GM18499 (cell line): Measurements from ENCODE around the gene MED25.

ENCODE experiments used
- ATAC-seq: cut with Tn5 transposase; IDR thresholded peaks from one replicate; pipeline ENCODE4 v1.9.1; 2021; ENCODE audit warnings: moderate number of reproducible peaks; ENCODE audit not compliant: insufficient read depth, unreplicated experiment

MED25 gene

GRCh38 chr19:49795615-49796014, 22.5 kb upstream of the MED25 start:
- ATAC-seq: no peak

- ATAC-seq: no peak
Measured at GRCh38 chr19:49798574-49798973, 19.5 kb upstream of the MED25 start.

GRCh38 chr19:49799271-49799797, 18.8 kb upstream of the MED25 start:
- no peak for ATAC-seq

- ATAC-seq: no peak
Measured at GRCh38 chr19:49799798-49800376, 18.2 kb upstream of the MED25 start.

GRCh38 chr19:49800771-49801170, 17.3 kb upstream of the MED25 start:
- ATAC-seq: no peak

- no peak for ATAC-seq
Measured at GRCh38 chr19:49801401-49801888, 16.6 kb upstream of the MED25 start.

- no peak for ATAC-seq
Measured at GRCh38 chr19:49801966-49802661, 16.0 kb upstream of the MED25 start.

GRCh38 chr19:49802836-49803528, 15.1 kb upstream of the MED25 start:
- ATAC-seq: no peak

GRCh38 chr19:49803529-49803856, 14.6 kb upstream of the MED25 start:
- ATAC-seq: no peak

- no peak for ATAC-seq
Measured at GRCh38 chr19:49805822-49806619, 12.1 kb upstream of the MED25 start.

- no peak for ATAC-seq
Measured at GRCh38 chr19:49806620-49806959, 11.5 kb upstream of the MED25 start.

- ATAC-seq: no peak
Measured at GRCh38 chr19:49807058-49807903, 10.8 kb upstream of the MED25 start.

GRCh38 chr19:49807904-49808675, 10.0 kb upstream of the MED25 start:
- ATAC-seq: no peak

GRCh38 chr19:49808711-49809159, 9.4 kb upstream of the MED25 start:
- ATAC-seq: no peak

- no peak for ATAC-seq
Measured at GRCh38 chr19:49809160-49809940, 8.7 kb upstream of the MED25 start.

- ATAC-seq: no peak
Measured at GRCh38 chr19:49809941-49810389, 8.1 kb upstream of the MED25 start.

GRCh38 chr19:49811328-49811727, 6.8 kb upstream of the MED25 start:
- ATAC-seq: no peak

GRCh38 chr19:49812452-49812996, 5.6 kb upstream of the MED25 start:
- ATAC-seq: no peak
